NB4 (cell line): ENCODE data around the gene IDI1.

Source experiments
- CTCF ChIP-seq: IDR thresholded peaks from one replicate; pipeline ENCODE4 v1.5.1; 2012; ENCODE audit warnings: low read depth, low read length
- MAX ChIP-seq: IDR thresholded peaks from 2 replicates; pipeline ENCODE4 v1.6.1; 2011; ENCODE audit warnings: low read depth, low read length
- POLR2A ChIP-seq: IDR thresholded peaks from 2 replicates; pipeline ENCODE4 v1.6.1; 2011; ENCODE audit warnings: mild to moderate bottlenecking; ENCODE audit not compliant: insufficient read length; ENCODE audit errors: extremely low read depth

- TF ChIP-seq CTCF (no peak), POLR2A (no peak), MAX (no peak)
These were observed 38.2 kb downstream of the IDI1 start for GRCh38 chr10:1010703-1011102.
